ENCODE results near the gene QSOX1. TPM values are rescaled to one million over a fixed set of nuclear protein-coding genes. Genes with fewer than 3 reads are reported as not detected.
A peak's percentile ranks its signal among the peaks of the same experiment; 100 is the strongest.

Gene QSOX1
- total RNA-seq, 1 donor from 2014 or later, result 97.8 TPM

- intact Hi-C loops (cut with DNase I), result loop anchor here (5.0 kb wide), 1 partner anchor 231 kb away; no protein-coding TSS in a partner anchor
- no peak for DNase-seq
- no peak for ATAC-seq (ENCODE audit: poor library complexity)
These were observed 96.3 kb downstream of the QSOX1 start for GRCh38 chr1:180250883-180251509.

- ATAC-seq (ENCODE audit: poor library complexity), result no peak
- intact Hi-C loops (cut with DNase I), result loop anchor here (2.0 to 5.0 kb wide), 2 partner anchors 165 to 231 kb away; no protein-coding TSS in a partner anchor
- DNase-seq, result peak; percentile 17
These were observed 97.0 kb downstream of the QSOX1 start for GRCh38 chr1:180251526-180252305.

GRCh38 chr1:180252638-180253536 lies 98.2 kb downstream of the QSOX1 start:
- DNase-seq, result peak; percentile 84
- peak; percentile 67 for ATAC-seq (ENCODE audit: poor library complexity)
- intact Hi-C loops (cut with DNase I), result loop anchor here (2.0 to 5.0 kb wide), 2 partner anchors 164 to 229 kb away; no protein-coding TSS in a partner anchor

Other genes starting within 250 kb of the QSOX1 start
- 27.2 TPM for gene CEP350, start 200.1 kb upstream of the QSOX1 start, total RNA-seq
- gene LHX4, start 75.4 kb downstream of the QSOX1 start, total RNA-seq, result not detected

All from Right ventricle myocardium superior (tissue), 1 donor.